ENCODE data around the gene ARL16.
A peak's percentile ranks its signal among the peaks of the same experiment; 100 is the strongest.

ARL16 gene

GRCh38 chr17:81683584-81684441 lies at the start of gene ARL16, which contains the start of gene HGS:
TSS of gene ARL16 (minus strand) at chr17:81683797. CDS start at chr17:81683753, 44 bp downstream.
TSS of gene HGS (plus strand) at chr17:81684011. CDS start at chr17:81684067, 56 bp downstream.
- DNase-seq, result peak; percentile 95

- peak; percentile 38 for DNase-seq
Observed at GRCh38 chr17:81727324-81728031, 43.9 kb upstream of the ARL16 start.

GRCh38 chr17:81726004-81726403 lies 42.4 kb upstream of the ARL16 start:
- no peak for DNase-seq

- no peak for DNase-seq
Observed at GRCh38 chr17:81725439-81725838, 41.8 kb upstream of the ARL16 start.

- DNase-seq, result no peak
Observed at GRCh38 chr17:81723651-81724209, 40.1 kb upstream of the ARL16 start.

- DNase-seq, result no peak
Observed at GRCh38 chr17:81722184-81723120, 38.9 kb upstream of the ARL16 start.

GRCh38 chr17:81720267-81721071 lies 36.9 kb upstream of the ARL16 start:
- no peak for DNase-seq

GRCh38 chr17:81719410-81720266 lies 36.0 kb upstream of the ARL16 start:
- no peak for DNase-seq

GRCh38 chr17:81717766-81718089 lies 34.1 kb upstream of the ARL16 start:
- DNase-seq, result no peak

- DNase-seq, result no peak
Observed at GRCh38 chr17:81717049-81717765, 33.6 kb upstream of the ARL16 start.

GRCh38 chr17:81716674-81716996 lies 33.0 kb upstream of the ARL16 start:
- DNase-seq, result no peak

GRCh38 chr17:81715872-81716673 lies 32.5 kb upstream of the ARL16 start:
- DNase-seq, result no peak

- DNase-seq, result no peak
Observed at GRCh38 chr17:81715107-81715871, 31.7 kb upstream of the ARL16 start.

- no peak for DNase-seq
Observed at GRCh38 chr17:81714412-81715106, 31.0 kb upstream of the ARL16 start.

GRCh38 chr17:81713556-81714411 lies 30.2 kb upstream of the ARL16 start:
- DNase-seq, result no peak

GRCh38 chr17:81713004-81713555 lies 29.5 kb upstream of the ARL16 start:
- DNase-seq, result no peak
